Stimulated activated CD4-positive, alpha-beta T cell treated with anti-CD3 and anti-CD28 coated beads, Interleukin-15, amount 100 ng/mL, for 24 hours (primary cell): Measurements from ENCODE around the gene PCDHB5.
A peak's percentile ranks its signal among the peaks of the same experiment; 100 is the strongest.
"Not testable (repeated sequence)": the region's sequence is repeated elsewhere in the genome, so short reads cannot be mapped to it uniquely, and the experiment has no call there.

Experiments used
- DNase-seq: peaks from one replicate; pipeline ENCODE4 v3.0.0-alpha.2; 2020

Gene PCDHB5

GRCh38 chr5:141135030-141135717, at the start of gene PCDHB5:
PCDHB5 (plus strand) TSS chr5:141135206; CDS start chr5:141135435, 229 bp downstream.
- DNase-seq = peak; percentile 7

GRCh38 chr5:141094481-141095262, 40.3 kb upstream of the PCDHB5 start, which contains the start of gene PCDHB2:
PCDHB2 (plus strand) TSS chr5:141094615; CDS start chr5:141094791, 176 bp downstream.
- no peak for DNase-seq

GRCh38 chr5:141095263-141095641, 39.8 kb upstream of the PCDHB5 start:
- no peak for DNase-seq

- not testable (repeated sequence) for DNase-seq
Measured at GRCh38 chr5:141096181-141096580, 38.8 kb upstream of the PCDHB5 start.

- not testable (repeated sequence) for DNase-seq
Measured at GRCh38 chr5:141096586-141096985, 38.4 kb upstream of the PCDHB5 start.

- DNase-seq = peak; percentile 61
Measured at GRCh38 chr5:141100243-141100805, 34.7 kb upstream of the PCDHB5 start, which contains the start of gene PCDHB3. PCDHB3 (plus strand) TSS chr5:141100473; CDS start chr5:141100650, 177 bp downstream.

- no peak for DNase-seq
Measured at GRCh38 chr5:141101059-141101458, 33.9 kb upstream of the PCDHB5 start.

GRCh38 chr5:141102070-141102469, 32.9 kb upstream of the PCDHB5 start:
- not testable (repeated sequence) for DNase-seq

- not testable (repeated sequence) for DNase-seq
Measured at GRCh38 chr5:141102471-141102870, 32.5 kb upstream of the PCDHB5 start.

GRCh38 chr5:141105350-141105749, 29.7 kb upstream of the PCDHB5 start:
- no peak for DNase-seq

GRCh38 chr5:141119250-141119649, 15.8 kb upstream of the PCDHB5 start:
- DNase-seq = no peak

GRCh38 chr5:141121563-141121962, 13.4 kb upstream of the PCDHB5 start, which contains the start of gene PCDHB4:
PCDHB4 (plus strand) TSS chr5:141121818; CDS start chr5:141121999, 181 bp downstream.
- peak; percentile 5 for DNase-seq

GRCh38 chr5:141121985-141122384, 13.0 kb upstream of the PCDHB5 start:
- DNase-seq = no peak

GRCh38 chr5:141123396-141124135, 11.4 kb upstream of the PCDHB5 start:
- not testable (repeated sequence) for DNase-seq

GRCh38 chr5:141127305-141127704, 7.7 kb upstream of the PCDHB5 start:
- DNase-seq = no peak

- no peak for DNase-seq
Measured at GRCh38 chr5:141135718-141136266, 786 bp downstream of the PCDHB5 start.

- DNase-seq = not testable (repeated sequence)
Measured at GRCh38 chr5:141137346-141137745, 2.3 kb downstream of the PCDHB5 start.

- DNase-seq = peak; percentile 13
Measured at GRCh38 chr5:141149812-141150211, 14.8 kb downstream of the PCDHB5 start, which contains the start of gene PCDHB6. PCDHB6 (plus strand) TSS chr5:141150057; CDS start chr5:141150258, 201 bp downstream.

- DNase-seq = no peak
Measured at GRCh38 chr5:141150224-141150992, 15.4 kb downstream of the PCDHB5 start.

- DNase-seq = no peak
Measured at GRCh38 chr5:141150993-141151325, 16.0 kb downstream of the PCDHB5 start.

GRCh38 chr5:141151632-141152031, 16.6 kb downstream of the PCDHB5 start:
- DNase-seq = not testable (repeated sequence)

- not testable (repeated sequence) for DNase-seq
Measured at GRCh38 chr5:141152096-141152495, 17.1 kb downstream of the PCDHB5 start.
